HG03280 (cell line): ENCODE results near the gene STK36.

Source experiments
- ATAC-seq: cut with Tn5 transposase; IDR thresholded peaks from one replicate; pipeline ENCODE4 v1.9.1; 2021; ENCODE audit warnings: mild to moderate bottlenecking, moderate library complexity; ENCODE audit not compliant: unreplicated experiment

Gene STK36, protein sequence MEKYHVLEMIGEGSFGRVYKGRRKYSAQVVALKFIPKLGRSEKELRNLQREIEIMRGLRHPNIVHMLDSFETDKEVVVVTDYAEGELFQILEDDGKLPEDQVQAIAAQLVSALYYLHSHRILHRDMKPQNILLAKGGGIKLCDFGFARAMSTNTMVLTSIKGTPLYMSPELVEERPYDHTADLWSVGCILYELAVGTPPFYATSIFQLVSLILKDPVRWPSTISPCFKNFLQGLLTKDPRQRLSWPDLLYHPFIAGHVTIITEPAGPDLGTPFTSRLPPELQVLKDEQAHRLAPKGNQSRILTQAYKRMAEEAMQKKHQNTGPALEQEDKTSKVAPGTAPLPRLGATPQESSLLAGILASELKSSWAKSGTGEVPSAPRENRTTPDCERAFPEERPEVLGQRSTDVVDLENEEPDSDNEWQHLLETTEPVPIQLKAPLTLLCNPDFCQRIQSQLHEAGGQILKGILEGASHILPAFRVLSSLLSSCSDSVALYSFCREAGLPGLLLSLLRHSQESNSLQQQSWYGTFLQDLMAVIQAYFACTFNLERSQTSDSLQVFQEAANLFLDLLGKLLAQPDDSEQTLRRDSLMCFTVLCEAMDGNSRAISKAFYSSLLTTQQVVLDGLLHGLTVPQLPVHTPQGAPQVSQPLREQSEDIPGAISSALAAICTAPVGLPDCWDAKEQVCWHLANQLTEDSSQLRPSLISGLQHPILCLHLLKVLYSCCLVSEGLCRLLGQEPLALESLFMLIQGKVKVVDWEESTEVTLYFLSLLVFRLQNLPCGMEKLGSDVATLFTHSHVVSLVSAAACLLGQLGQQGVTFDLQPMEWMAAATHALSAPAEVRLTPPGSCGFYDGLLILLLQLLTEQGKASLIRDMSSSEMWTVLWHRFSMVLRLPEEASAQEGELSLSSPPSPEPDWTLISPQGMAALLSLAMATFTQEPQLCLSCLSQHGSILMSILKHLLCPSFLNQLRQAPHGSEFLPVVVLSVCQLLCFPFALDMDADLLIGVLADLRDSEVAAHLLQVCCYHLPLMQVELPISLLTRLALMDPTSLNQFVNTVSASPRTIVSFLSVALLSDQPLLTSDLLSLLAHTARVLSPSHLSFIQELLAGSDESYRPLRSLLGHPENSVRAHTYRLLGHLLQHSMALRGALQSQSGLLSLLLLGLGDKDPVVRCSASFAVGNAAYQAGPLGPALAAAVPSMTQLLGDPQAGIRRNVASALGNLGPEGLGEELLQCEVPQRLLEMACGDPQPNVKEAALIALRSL (N-terminal part only)

DNA sequence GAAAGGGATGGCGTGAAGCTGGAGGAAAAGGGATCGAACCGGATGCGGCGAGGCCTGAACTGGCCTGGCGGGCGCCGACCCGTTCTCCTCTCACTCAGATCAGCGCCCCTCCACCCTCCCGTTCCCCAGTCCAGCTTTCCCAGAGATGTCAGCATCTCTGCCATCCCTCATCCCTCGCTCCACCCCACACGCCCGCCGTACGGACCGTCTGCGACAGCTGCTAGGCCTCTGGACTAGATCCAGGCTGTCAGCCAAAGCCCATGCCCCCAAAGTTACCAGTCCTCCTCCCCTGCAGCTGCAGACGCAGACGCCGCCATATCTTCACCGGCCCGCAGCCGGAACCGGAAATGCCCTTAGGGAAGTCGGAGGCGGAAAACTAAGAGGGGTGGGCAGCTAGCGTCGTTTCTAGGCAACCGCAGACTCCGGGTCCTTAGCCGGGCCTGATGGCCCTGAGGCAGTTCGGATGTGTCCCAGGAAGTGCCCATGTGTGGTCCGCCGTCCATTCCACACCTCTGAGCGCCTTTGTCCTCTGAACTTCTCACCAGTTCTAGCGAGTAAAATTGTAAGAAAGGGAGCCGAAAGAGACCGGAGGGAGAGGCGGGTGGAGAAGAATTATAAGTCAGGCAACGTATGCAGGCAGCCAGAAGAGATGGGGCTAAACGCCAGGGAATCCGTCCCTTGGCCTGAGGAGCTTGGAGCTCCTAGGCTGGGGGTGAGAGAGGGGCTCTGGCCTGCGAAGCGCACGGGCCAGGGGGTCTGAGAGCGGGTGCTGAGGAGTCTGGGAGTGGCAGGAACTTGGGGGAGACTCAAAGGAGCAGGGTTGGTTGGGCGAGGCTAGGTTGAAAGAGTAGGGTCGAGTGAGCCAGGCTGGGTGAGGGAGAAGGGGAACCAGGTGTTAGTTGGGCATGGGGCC is at the start of gene STK36, which contains the start of gene RNF25:
Gene STK36 (plus strand): TSS at position 433 of the 913 bp plus-strand sequence. CDS start 744 bp downstream, outside the sequence.
Gene RNF25 (minus strand): TSS at position 349 of the 913 bp plus-strand sequence. CDS start 32 bp downstream, at position 317.
- peak; percentile 98 for ATAC-seq

DNA sequence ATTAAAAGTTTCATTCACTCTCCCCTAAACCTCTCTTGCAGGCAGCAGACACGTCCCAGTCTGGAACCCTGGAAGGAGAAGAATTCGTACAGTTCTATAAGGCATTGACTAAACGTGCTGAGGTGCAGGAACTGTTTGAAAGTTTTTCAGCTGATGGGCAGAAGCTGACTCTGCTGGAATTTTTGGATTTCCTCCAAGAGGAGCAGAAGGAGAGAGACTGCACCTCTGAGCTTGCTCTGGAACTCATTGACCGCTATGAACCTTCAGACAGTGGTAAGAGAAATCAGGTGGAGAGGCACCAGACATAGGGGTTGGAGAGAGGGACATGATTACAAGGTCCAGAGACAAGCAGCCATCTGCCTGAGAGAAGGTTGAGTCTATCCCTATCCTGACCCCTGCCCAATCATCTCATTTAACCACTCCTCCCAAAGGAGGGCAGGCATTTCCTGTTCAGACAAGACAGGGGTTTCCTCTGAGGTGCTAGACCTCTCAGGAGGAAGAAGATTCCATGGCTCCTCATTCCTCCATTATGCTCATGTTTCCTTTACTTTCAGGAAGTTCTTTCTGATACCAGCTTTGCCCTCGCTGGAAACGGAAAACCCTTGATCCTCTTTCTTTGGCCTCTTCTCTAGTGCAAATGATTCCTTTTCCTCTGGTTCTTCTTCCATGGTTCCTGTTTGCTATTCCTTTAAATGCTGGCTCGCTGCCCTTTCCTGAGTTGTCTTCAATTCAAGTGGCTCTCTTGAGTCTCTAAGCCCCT is 49.1 kb upstream of the STK36 start:
- ATAC-seq: no peak

DNA sequence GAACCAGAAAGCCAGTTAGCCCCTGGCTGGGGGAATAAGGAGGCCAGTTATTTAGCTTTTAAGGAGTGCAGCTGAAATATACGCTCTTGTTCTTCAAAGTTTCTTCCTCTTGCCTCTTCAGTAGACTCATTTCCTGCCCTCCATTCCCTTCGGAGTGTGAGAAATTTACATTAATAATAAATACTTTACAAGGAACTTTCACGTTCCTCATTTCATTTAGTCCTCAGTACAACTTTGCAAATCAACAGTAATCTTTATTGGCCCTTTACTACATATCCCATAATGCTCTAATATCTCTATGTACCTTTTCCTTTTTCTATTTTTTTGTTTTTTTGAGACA is 48.5 kb upstream of the STK36 start:
- no peak for ATAC-seq

DNA sequence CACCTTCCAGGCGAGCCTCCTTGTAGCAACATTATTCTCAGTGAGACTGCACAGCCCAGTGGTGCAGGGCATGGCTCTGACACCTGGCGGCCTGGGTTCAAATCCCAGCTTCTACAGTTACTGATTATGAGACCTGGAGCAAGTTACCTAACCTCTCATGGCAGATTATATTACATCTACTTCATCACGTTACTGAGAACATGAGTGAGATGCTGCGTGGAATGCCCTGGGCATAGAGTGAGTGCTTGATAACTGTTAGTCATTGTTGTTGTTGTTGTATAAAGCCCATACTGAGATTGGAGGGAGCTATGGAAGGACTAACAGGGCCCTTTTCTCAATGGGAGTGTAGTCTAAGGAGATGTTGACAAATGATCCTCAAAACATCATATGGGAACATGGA is 45.5 kb upstream of the STK36 start:
- ATAC-seq: no peak

DNA sequence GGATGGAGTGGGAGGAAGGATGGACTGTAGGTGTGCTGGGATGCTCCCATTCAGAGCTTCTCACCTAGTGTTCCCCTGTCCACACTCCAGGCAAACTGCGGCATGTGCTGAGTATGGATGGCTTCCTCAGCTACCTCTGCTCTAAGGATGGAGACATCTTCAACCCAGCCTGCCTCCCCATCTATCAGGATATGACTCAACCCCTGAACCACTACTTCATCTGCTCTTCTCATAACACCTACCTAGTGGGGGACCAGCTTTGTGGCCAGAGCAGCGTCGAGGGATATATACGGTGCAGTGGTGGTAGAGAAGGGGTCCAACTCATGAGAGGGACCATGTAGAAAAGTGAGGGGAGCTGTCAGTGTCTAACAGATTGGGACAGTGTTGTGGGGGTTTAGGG is 43.9 kb upstream of the STK36 start:
- ATAC-seq: no peak

DNA sequence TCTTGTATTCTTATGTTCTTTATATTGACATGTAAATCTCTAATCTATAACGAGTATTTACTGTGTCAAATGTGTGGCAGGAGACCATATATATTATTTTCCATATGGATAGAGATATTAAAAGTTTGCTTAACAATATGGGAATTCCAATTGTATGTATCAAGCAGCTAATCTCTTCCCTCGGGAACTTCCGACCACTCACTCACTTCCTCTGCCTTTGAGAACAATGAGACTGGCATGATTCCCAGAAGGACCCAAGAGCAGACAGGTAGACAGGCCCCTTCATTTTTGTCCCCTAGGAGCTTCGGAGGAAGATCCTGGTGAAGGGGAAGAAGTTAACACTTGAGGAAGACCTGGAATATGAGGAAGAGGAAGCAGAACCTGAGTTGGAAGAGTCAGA is 40.0 kb upstream of the STK36 start:
- ATAC-seq: no peak

DNA sequence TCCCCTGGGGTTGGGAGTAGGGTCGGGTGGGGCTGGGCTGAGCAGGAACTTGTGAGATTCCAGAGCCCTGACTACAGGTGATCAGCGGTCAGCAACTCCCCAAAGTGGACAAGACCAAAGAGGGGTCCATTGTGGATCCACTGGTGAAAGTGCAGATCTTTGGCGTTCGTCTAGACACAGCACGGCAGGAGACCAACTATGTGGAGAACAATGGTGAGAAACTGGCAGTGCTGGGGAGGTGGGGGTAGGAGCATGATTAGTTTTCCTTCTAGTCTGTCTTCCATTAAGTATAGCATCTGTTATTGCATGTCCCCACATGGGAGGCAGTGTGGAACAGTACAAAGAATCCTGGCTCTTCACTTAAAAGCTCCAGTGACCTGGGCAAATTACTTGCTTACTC is 36.2 kb upstream of the STK36 start:
- no peak for ATAC-seq

DNA sequence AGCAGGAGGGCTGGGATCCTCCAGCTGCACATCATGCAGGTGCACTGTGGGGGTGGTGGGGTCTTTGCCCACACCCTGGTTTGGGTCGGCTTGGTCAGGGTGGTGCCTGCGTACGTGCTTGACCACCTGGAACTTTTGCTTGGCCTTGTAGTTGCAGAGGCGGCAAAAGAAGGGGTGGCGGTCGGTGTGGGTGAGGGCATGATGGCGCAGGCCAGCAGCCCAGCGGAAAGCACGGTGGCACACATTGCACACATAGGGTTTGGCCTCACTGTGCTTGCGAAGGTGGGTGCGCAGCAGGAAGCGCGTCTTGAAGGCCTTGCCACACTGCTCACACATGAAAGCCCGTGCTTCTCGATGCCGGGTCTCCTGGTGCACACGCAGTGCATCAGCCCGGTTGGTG is 33.5 kb upstream of the STK36 start:
- no peak for ATAC-seq

DNA sequence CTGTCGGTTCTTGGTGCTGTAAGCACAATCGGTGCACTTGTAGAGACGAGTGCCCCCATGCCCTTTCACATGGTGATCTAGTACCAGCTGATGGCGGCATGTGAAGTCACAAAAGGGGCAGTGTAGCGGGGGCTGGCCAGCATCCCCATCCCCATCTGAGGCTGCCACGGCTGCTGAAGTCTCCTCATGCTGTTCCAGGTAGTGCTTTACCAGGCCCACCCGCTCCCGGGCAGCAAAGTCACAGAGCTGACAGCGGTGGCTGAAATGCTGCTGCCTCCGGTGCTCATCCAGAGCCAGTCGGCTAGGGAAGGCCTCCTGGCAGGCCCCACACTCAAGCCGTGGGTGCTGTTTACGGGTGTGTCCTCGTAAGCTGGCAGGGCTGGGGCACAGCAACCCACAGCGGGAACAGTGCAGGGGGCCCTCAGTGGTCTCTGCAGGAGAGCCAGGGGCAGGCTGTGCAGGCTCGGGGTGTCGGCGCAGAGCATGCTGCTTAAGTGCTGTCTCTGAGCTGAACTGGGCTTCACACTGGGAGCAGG is 29.7 kb upstream of the STK36 start:
- ATAC-seq: no peak

DNA sequence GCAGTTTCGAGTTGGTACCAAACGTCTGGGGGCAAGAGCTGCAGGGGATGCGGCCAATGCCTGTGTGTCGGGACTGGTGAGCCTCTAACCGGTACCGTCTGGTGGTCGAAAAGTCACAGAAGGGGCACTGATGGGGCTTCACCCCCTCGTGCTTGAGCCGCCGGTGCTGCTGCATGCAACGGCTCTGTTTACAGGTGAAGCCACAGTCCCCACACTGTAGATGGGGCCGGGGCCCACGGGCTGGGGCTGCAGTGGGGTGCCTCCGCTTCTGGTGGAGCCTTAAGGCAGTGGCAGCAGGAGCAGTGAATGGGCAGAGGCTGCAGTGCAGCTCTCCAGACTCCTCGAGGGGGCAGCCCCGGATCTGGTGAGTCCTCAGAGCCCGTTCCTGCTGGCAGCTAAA is 29.1 kb upstream of the STK36 start:
- ATAC-seq: no peak

DNA sequence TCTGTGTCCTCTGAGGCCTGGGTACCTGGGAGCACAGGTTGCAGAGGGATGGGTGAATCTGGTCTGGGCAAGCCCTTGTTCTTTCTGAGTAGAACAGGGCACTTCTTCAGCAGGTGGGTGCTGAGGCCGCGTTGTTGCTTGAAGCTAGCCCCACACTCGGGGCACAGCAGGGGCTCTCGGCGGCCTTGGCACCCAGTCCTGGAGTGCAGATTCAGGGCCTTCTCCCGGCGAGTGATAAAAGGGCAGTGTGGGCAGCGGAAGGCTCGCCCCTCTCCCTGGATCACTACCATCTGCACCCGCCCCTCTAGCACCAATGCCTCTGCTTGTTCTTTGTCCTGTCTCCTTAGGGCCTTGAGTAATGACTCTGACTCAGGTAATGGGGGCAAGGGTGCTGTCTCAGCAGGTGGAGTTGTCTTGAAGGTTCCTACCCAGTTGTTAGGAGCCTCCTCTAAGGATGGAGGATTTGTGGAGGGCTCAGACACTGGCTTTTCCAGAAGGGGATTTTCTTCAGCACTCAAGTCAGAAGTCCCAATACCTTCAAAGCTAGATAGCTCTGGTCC is 28.1 kb upstream of the STK36 start:
- ATAC-seq: no peak

DNA sequence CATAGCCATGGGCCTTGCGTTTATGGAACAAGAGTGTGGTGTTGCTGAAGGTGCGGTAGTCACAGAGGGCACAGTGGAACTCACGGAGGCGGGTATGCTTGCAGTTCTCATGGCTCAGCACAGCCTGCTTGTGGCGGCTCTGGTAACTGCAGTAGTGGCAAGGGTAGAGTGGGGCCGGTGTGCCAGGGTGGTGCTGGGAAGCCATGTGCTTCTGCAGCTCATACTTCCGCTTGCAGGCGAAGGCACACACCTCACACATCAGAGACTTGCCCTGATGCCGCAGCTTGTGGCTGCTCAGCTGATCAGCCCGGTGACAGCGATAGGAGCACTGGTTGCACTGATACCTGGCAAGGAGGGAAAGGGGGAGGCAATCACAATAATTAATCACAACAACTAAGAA is 27.2 kb upstream of the STK36 start:
- no peak for ATAC-seq

DNA sequence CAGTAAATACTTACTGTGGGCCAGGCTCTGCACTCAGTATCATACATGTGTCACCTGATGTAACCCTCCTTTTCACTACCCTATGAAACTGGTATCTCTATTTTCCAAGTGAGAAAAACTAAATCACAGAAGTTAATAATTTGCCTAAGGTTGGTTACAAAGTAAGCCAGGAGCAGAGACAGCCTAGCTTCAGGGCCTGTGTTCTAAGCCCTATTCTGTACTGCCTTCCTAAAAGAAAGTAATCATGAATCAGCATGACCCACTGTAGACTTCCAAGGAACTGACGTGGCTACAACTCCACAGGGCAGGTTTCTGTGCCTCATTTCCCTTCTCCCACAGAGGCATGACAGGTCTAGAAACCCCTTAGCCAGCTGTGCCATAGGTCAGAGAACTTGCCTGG is 26.8 kb upstream of the STK36 start:
- no peak for ATAC-seq

DNA sequence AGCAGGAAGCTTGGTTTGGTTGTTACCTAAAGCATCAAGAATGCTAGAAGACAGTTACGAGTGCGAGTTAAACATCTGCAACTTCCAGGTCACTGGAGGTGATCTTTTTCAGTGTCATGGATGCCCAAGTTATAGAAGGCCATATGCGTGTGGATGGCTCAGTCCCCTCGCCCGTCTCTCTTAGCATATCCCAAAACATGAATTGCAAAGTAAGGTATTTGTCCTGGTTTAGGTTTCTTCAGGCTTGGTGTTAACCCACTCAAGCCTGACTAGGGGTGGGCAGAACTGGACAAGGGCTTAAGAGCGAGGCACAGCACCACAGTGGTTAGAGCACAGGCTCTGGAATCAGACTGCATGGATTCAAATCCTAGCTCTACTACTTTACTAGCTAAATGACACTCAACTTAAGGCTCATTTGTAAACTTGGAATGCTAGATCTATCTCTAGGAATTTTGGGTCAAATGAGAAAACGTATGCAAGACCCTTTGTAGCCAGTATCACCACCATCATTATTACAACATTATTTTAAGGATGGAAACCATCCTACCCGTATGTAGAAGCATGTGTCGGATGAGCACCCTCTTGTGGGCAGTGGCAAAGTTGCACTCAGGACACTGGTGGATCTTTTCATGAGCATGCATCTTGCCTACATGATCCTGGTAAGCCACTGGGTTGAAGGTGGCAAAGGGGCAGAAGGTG is 23.6 kb upstream of the STK36 start:
- no peak for ATAC-seq

DNA sequence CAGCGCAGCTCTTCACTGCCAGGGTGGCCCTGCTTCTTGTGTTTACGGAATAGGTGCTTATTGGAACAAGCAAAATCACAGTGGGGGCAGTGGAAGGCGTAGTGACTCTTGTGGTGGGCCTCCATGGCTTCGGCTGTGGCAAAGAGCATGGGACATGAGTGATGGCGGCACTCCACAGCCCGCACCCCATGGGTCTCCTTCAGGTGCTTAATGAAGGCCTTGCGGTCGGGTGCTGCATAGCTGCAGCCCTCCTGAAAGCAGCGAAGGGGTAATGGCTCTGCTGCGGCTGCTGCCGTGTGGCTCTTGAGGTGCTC is 23.1 kb upstream of the STK36 start:
- no peak for ATAC-seq

DNA sequence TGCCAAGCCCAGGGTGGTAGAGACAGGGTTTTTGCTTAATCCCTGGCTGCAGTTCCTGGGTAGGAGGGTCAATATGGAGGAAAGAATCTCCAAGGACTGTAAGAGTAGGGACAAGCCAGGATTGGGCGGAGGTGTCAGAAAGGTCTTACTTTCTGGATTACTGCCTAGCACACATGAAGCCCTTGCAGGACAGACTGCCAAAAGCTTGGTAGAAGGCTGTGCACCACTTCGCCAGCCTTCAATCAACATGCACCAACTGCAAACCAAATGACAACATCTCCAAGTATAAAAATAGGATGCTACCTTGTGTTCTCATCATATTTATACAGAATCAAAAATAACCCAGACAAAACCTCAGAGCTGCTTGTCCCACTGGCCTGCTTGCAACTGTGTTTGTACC is 16.1 kb upstream of the STK36 start:
- no peak for ATAC-seq

DNA sequence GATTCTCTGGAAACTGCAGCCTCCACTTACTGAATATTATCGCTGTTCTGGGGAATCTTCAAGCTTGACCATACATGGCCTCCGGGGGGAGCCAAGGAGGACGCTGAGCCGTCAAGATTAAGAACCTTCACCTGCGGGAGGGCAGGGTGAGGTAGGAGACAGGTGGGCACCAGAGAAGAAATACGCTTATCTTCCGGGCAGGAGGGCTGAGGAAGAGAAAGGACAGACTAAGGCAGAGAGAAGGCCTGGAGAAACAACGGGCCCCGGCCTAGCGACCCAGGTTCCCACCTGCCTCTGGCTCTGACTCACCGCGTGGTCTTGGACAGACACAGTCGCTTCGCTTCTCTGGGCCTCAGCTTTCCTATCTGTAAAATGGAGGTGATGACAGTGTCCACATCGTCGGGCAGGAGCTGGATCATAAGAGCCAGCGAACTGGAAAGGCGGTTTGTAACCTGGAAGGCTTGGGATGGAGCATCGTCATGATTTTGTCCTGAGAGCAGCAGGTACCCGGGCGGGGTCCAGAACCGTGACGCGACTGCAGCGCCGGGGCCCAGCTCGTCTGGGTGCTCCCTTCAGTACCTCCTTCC is 13.1 kb upstream of the STK36 start:
- ATAC-seq: peak; percentile 41
